ENCODE data around the gene SNRPA1.

The SNRPA1 gene

GRCh38 chr15:101233651-101234280 lies 61.3 kb downstream of the SNRPA1 start:
- no peak for DNase-seq

GRCh38 chr15:101232677-101233076 lies 62.4 kb downstream of the SNRPA1 start:
- DNase-seq = no peak

Measured in NCI-H1092 treated with DMSO at 0.1 percent for 48 hours (cell line).